ENCODE data around the gene MDM1. TPM values are rescaled to one million over a fixed set of nuclear protein-coding genes. Genes with fewer than 3 reads are reported as not detected.

MDM1 gene
- total RNA-seq, 1 experiment from 2014 or later = 10.0 TPM

- TF ChIP-seq FOSL1 (IDR thresholded peaks at IDR 0.05; ENCODE audit: low read depth) = no peak
- TF ChIP-seq POLR2AphosphoS5 (IDR thresholded peaks at IDR 0.05; ENCODE audit: low read depth, low read length) = no peak
- no peak for TF ChIP-seq ZFX (IDR thresholded peaks at IDR 0.05)
- no peak for TF ChIP-seq EGR1 (IDR thresholded peaks at IDR 0.05; ENCODE audit: low read depth)
- Histone ChIP-seq H3K79me2 (ENCODE audit: insufficient read depth, low read length) (no peaks in the 10 kb centered on the region), H3K9ac (ENCODE audit: low read length) (no peak overlapping the region), H3K36me3 (ENCODE audit: control insufficient read depth in 1 of 2, insufficient read depth in 2 of 2, low read length in 2 of 2) (no peaks in the 10 kb centered on the region), H3K27ac (ENCODE audit: low read depth, low read length) (no peak overlapping the region), H4K20me1 (ENCODE audit: insufficient read depth) (no peaks in the 10 kb centered on the region), H3K9me3 (ENCODE audit: control insufficient read depth in 1 of 2, insufficient read depth in 1 of 2, low read depth in 1 of 2, low read length in 2 of 2) (no peaks in the 10 kb centered on the region), H3K27me3 (ENCODE audit: insufficient read depth, low read length) (no peaks in the 10 kb centered on the region), H3K4me1 (ENCODE audit: control insufficient read depth in 1 of 2, insufficient read depth in 2 of 2, low read length in 2 of 2) (peaks cover 0 to 11% of the 10 kb centered on the region in 2 experiments; a peak in 3 of 4 replicates), H3K4me2 (ENCODE audit: low read length) (no peak overlapping the region), H2AFZ (ENCODE audit: low read depth, low read length, poor library complexity, severe bottlenecking) (no peak overlapping the region), H3K4me3 (replicated peaks in 1 of 2; ENCODE audit: low read depth in 1 of 2, low read length in 2 of 2) (no peak overlapping the region), H3K9me2 (ENCODE audit: insufficient read depth) (no peaks in the 10 kb centered on the region)
- POLR2A ChIA-PET = no interaction called here
- intact Hi-C loops (cut with micrococcal nuclease) = no loop called here
- no peak for DNase-seq (ENCODE audit: low read depth, low spot score)
- CTCF ChIA-PET = no interaction called here
- ATAC-seq = no peak
- BruUV-seq (replicated peaks) = no TSS peak
- RAD21 ChIA-PET (ENCODE audit: low non-redundant PET in 1 of 2, low total read pairs in 2 of 2, uncharacterized antibody in 2 of 2, unreplicated experiment in 2 of 2) = no interaction called here
These were observed 38.5 kb upstream of the MDM1 start for GRCh38 chr12:68370667-68371066.

- ChIA-PET RAD21 (ENCODE audit: low non-redundant PET in 1 of 2, low total read pairs in 2 of 2, uncharacterized antibody in 2 of 2, unreplicated experiment in 2 of 2) (no interaction called here), CTCF (no interaction called here), POLR2A (no interaction called here)
- H3K9ac ChIP-seq (ENCODE audit: low read length) = no peak overlapping the region
- H3K9me2 ChIP-seq (ENCODE audit: insufficient read depth) = no peaks in the 10 kb centered on the region
- intact Hi-C loops (cut with micrococcal nuclease) = no loop called here
- no peak overlapping the region for H2AFZ ChIP-seq (ENCODE audit: low read depth, low read length, poor library complexity, severe bottlenecking)
- TF ChIP-seq CTCF (IDR thresholded peaks at IDR 0.05 in 2 of 3, conservative IDR thresholded peaks at IDR 0.05 in 1 of 3; ENCODE audit: borderline replicate concordance in 1 of 3, insufficient read depth in 1 of 3, low read depth in 2 of 3, low read length in 2 of 3) = no peak
- no peak for TF ChIP-seq CBX3 (IDR thresholded peaks at IDR 0.05; ENCODE audit: low read depth)
- no peak for TF ChIP-seq ZFX (IDR thresholded peaks at IDR 0.05)
- no peak for TF ChIP-seq SRF (IDR thresholded peaks at IDR 0.05; ENCODE audit: low read depth)
- TF ChIP-seq RAD21 (IDR thresholded peaks at IDR 0.05; ENCODE audit: low read depth) = no peak
- no peak for TF ChIP-seq ELF1 (IDR thresholded peaks at IDR 0.05; ENCODE audit: borderline replicate concordance, low read depth)
- no peak for TF ChIP-seq POLR2A (IDR thresholded peaks at IDR 0.05; ENCODE audit: borderline replicate concordance, extremely low read depth, insufficient read depth, insufficient read length)
- no peak overlapping the region for H3K4me2 ChIP-seq (ENCODE audit: low read length)
- H3K4me1 ChIP-seq (ENCODE audit: control insufficient read depth in 1 of 2, insufficient read depth in 2 of 2, low read length in 2 of 2) = peaks cover 2 to 16% of the 10 kb centered on the region in 2 experiments; a peak in 3 of 4 replicates
- H3K36me3 ChIP-seq (ENCODE audit: control insufficient read depth in 1 of 2, insufficient read depth in 2 of 2, low read length in 2 of 2) = no peaks in the 10 kb centered on the region
- ATAC-seq (no peak), DNase-seq (ENCODE audit: low read depth, low spot score) (no peak)
- H4K20me1 ChIP-seq (ENCODE audit: insufficient read depth) = no peaks in the 10 kb centered on the region
- no peaks in the 10 kb centered on the region for H3K9me3 ChIP-seq (ENCODE audit: control insufficient read depth in 1 of 2, insufficient read depth in 1 of 2, low read depth in 1 of 2, low read length in 2 of 2)
- BruUV-seq (replicated peaks) = no TSS peak
- H3K79me2 ChIP-seq (ENCODE audit: insufficient read depth, low read length) = no peaks in the 10 kb centered on the region
- no peak overlapping the region for H3K4me3 ChIP-seq (replicated peaks in 1 of 2; ENCODE audit: low read depth in 1 of 2, low read length in 2 of 2)
- H3K27ac ChIP-seq (ENCODE audit: low read depth, low read length) = no peak overlapping the region
- no peaks in the 10 kb centered on the region for H3K27me3 ChIP-seq (ENCODE audit: insufficient read depth, low read length)
These were observed 37.9 kb upstream of the MDM1 start for GRCh38 chr12:68370006-68370590.
